ENCODE data around the gene CUX1. TPM values are rescaled to one million over a fixed set of nuclear protein-coding genes. Genes with fewer than 3 reads are reported as not detected.
A peak's percentile ranks its signal among the peaks of the same experiment; 100 is the strongest.

CUX1 gene
- total and polyA plus RNA-seq, 2 of the 13 experiments (the other 11 are each of a cell fraction or from before 2014, with no cell fraction given) = 13.7 to 14.9 TPM

DNA sequence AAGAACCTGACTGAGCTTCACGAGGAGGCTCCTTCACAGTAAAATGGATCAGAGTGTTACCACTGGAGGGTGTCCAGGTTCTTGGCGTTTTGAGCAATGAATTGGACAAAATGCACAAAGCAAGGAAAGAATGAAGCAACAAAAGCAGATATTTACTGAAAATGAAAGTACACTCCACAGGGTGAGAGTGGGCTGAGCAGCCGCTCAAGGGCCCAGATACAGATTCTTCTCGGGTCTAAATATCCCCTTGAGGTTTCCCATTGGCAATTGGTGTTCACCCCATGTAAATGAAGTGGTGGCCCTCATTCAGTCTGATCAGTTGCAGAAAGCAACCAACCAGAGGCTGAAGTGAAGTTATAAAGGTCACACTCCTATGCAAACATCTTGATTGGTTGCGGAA is 254.6 kb downstream of the CUX1 start:
- Histone ChIP-seq H3K27ac (ENCODE audit: extremely low read length, insufficient read depth, low read length) (no peak overlapping the region), H2AFZ (ENCODE audit: low read length) (no peak overlapping the region), H3K9ac (ENCODE audit: insufficient read depth, low read depth, low read length) (no peak overlapping the region), H3K27me3 (ENCODE audit: control insufficient read depth in 1 of 2, insufficient read depth in 2 of 2, low read length in 2 of 2) (no peaks in the 10 kb centered on the region), H3K9me3 (ENCODE audit: low read length) (no peaks in the 10 kb centered on the region), H3K4me3 (replicated peaks in 1 of 3; ENCODE audit: insufficient read depth in 1 of 3, low read depth in 2 of 3, low read length in 3 of 3) (no peak overlapping the region), H3K4me2 (ENCODE audit: low read depth, low read length) (no peak overlapping the region), H3K4me1 (ENCODE audit: insufficient read depth, low read length) (no peaks in the 10 kb centered on the region), H3K79me2 (ENCODE audit: insufficient read depth, low read length) (no peaks in the 10 kb centered on the region), H4K20me1 (ENCODE audit: insufficient read depth, low read length) (no peaks in the 10 kb centered on the region; the same call in 1 of the 2 replicates), H3K36me3 (replicated peaks in 1 of 2; ENCODE audit: control insufficient read depth in 1 of 2, insufficient read depth in 2 of 2, low read length in 2 of 2) (peaks cover 8 to 42% of the 10 kb centered on the region in 2 experiments)
- ChIA-PET POLR2A (no interaction called here), CTCF (ENCODE audit: low intra/inter-chr PET ratio, low total read pairs) (no interaction called here)
- intact Hi-C loops (cut with micrococcal nuclease; ENCODE audit: unreplicated experiment) = no loop called here
- DNase-seq (ENCODE audit: low spot score) (no peak), FAIRE-seq (no peak), ATAC-seq (no peak)
- TF ChIP-seq ZNF20 (CRISPR knock-in tag; IDR thresholded peaks at IDR 0.05) (peak; percentile 91; the same call in 1 of the 2 replicates), SOX6 (IDR thresholded peaks at IDR 0.05) (no peak), SOX6 (CRISPR knock-in tag; IDR thresholded peaks at IDR 0.05) (no peak)
- 98% methylated on average over 5 of the region's 5 CpGs for WGBS (ENCODE audit: low lambda C conversion rate)
- no TSS peak for BruUV-seq (replicated peaks)
- in situ Hi-C loops (cut with HindIII; ENCODE audit: extremely low pct_ligation_motif_present, low pct_unique_long_range_greater_than_20kb) = no loop called here

DNA sequence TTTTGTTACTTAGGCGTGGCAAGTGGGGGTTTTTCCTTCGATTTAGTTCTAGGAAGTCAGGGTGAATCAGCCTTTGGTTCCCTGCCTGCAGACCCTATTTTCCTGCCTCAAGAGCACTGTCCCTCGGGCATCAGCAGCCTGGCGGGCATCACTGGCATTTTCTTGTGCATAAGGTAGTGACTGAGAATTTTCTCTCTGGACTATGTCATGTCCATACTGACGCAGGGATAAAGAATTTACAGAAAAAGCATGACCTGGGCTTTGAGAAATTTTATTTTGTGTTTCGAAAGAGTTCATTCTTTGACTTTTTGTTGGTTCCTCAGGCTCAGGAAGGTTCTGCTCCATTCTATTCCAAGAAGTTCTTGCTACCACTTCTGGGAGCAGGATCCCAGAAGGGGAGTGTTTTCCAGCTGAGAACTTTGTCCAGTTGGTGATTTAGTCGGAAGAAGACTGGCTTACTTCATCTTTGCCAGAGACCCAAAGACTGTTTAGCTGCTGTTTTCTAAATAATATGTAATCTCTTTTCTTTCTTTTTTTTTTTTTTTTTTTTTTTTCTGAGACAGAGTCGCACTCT is 255.3 kb downstream of the CUX1 start:
- intact Hi-C loops (cut with micrococcal nuclease; ENCODE audit: unreplicated experiment) = no loop called here
- ATAC-seq (no peak), FAIRE-seq (no peak), DNase-seq (ENCODE audit: low spot score) (no peak)
- ChIA-PET POLR2A (no interaction called here), CTCF (ENCODE audit: low intra/inter-chr PET ratio, low total read pairs) (no interaction called here)
- Histone ChIP-seq H2AFZ (ENCODE audit: low read length) (no peak overlapping the region), H3K27ac (ENCODE audit: extremely low read length, insufficient read depth, low read length) (no peak overlapping the region), H3K79me2 (ENCODE audit: insufficient read depth, low read length) (no peaks in the 10 kb centered on the region), H3K9me3 (ENCODE audit: low read length) (no peaks in the 10 kb centered on the region), H3K4me2 (ENCODE audit: low read depth, low read length) (no peak overlapping the region), H3K4me3 (replicated peaks in 1 of 3; ENCODE audit: insufficient read depth in 1 of 3, low read depth in 2 of 3, low read length in 3 of 3) (no peak overlapping the region), H3K9ac (ENCODE audit: insufficient read depth, low read depth, low read length) (no peak overlapping the region), H3K4me1 (ENCODE audit: insufficient read depth, low read length) (no peaks in the 10 kb centered on the region), H4K20me1 (ENCODE audit: insufficient read depth, low read length) (no peaks in the 10 kb centered on the region; the same call in 1 of the 2 replicates), H3K36me3 (replicated peaks in 1 of 2; ENCODE audit: control insufficient read depth in 1 of 2, insufficient read depth in 2 of 2, low read length in 2 of 2) (peaks cover 8 to 42% of the 10 kb centered on the region in 2 experiments), H3K27me3 (ENCODE audit: control insufficient read depth in 1 of 2, insufficient read depth in 2 of 2, low read length in 2 of 2) (no peaks in the 10 kb centered on the region)
- in situ Hi-C loops (cut with HindIII; ENCODE audit: extremely low pct_ligation_motif_present, low pct_unique_long_range_greater_than_20kb) = no loop called here
- no TSS peak for BruUV-seq (replicated peaks)
- WGBS (ENCODE audit: low lambda C conversion rate) = 97% methylated on average over 8 of the region's 8 CpGs
- no peak for TF ChIP-seq ZKSCAN5 (CRISPR knock-in tag; IDR thresholded peaks at IDR 0.05)
- TF ChIP-seq, protein P1, sequence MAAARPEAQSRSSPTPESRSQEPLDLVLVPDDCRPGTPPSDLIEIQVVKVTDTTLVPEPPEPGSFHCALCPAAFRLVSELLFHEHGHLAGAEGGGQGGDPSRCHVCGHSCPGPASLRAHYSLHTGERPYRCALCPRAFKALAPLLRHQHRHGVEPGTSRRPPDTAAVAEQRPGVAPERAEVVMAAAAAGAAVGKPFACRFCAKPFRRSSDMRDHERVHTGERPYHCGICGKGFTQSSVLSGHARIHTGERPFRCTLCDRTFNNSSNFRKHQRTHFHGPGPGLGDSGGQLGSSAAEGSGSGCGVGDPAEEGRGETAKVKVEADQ (CRISPR knock-in tag; IDR thresholded peaks at IDR 0.05; ENCODE audit: borderline replicate concordance) = no peak
- TF ChIP-seq, protein P2, sequence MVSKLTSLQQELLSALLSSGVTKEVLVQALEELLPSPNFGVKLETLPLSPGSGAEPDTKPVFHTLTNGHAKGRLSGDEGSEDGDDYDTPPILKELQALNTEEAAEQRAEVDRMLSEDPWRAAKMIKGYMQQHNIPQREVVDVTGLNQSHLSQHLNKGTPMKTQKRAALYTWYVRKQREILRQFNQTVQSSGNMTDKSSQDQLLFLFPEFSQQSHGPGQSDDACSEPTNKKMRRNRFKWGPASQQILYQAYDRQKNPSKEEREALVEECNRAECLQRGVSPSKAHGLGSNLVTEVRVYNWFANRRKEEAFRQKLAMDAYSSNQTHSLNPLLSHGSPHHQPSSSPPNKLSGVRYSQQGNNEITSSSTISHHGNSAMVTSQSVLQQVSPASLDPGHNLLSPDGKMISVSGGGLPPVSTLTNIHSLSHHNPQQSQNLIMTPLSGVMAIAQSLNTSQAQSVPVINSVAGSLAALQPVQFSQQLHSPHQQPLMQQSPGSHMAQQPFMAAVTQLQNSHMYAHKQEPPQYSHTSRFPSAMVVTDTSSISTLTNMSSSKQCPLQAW (CRISPR knock-in tag; IDR thresholded peaks at IDR 0.05) = no peak
- TF ChIP-seq ZFY (CRISPR knock-in tag; IDR thresholded peaks at IDR 0.05) = no peak
- TF ChIP-seq FIP1L1 (IDR thresholded peaks at IDR 0.05; ENCODE audit: borderline replicate concordance, insufficient read depth, low read depth, low read length) = no peak
- TF ChIP-seq, protein P3, sequence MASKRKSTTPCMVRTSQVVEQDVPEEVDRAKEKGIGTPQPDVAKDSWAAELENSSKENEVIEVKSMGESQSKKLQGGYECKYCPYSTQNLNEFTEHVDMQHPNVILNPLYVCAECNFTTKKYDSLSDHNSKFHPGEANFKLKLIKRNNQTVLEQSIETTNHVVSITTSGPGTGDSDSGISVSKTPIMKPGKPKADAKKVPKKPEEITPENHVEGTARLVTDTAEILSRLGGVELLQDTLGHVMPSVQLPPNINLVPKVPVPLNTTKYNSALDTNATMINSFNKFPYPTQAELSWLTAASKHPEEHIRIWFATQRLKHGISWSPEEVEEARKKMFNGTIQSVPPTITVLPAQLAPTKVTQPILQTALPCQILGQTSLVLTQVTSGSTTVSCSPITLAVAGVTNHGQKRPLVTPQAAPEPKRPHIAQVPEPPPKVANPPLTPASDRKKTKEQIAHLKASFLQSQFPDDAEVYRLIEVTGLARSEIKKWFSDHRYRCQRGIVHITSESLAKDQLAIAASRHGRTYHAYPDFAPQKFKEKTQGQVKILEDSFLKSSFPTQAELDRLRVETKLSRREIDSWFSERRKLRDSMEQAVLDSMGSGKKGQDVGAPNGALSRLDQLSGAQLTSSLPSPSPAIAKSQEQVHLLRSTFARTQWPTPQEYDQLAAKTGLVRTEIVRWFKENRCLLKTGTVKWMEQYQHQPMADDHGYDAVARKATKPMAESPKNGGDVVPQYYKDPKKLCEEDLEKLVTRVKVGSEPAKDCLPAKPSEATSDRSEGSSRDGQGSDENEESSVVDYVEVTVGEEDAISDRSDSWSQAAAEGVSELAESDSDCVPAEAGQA (IDR thresholded peaks at IDR 0.05; ENCODE audit: low read depth) = no peak
- TF ChIP-seq, protein P3 (CRISPR knock-in tag; IDR thresholded peaks at IDR 0.05; ENCODE audit: borderline replicate concordance) = no peak
